ENCODE measurements around the gene SH3TC1.

DNA sequence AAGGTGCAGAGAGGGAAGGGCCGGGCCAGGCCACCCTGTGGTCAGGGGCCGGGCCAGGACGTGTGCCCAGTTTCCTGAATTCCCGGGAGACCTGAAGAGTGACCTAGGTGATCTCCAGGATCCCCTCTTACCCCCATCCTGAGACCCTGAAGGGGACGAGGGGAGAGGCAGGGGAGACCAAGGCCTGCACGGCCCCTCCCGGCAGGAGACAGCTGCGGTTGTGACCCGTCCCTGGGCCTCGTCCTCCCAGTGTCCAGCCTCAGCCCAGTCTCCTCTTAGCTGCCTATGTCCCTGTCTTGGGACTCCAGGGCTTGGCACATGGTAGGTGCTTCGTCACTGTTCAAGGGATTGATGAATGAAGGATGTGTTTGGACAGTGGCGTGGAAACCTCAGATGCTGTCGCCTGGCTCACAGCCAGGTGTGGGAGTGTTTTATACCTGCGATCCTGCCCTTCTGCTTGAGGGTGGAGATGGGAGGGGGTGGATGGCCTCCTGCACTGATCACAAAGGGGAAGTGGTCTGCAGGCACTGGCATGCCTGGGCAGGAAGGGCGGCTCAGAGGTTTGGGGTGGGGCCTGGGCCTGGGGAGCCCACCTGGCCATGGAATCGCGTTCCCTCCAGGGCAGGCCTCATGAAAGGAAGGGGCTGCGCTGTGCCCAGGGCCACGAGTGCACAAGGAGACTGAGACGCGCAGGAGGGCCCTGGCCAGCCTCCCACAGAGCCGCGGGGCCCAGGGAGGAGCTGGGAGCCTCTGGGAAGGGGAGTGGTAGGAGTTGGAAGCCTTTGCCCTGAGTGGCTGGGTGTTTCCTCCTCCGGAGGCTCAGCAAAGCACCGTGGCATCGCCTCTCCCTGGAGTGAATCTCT lies 6.9 kb downstream of the SH3TC1 start:
- TF ChIP-seq POLR2A (IDR thresholded peaks at IDR 0.05) (no peak), POLR2AphosphoS5 (IDR thresholded peaks at IDR 0.05) (no peak)
- TF ChIP-seq, protein P1, sequence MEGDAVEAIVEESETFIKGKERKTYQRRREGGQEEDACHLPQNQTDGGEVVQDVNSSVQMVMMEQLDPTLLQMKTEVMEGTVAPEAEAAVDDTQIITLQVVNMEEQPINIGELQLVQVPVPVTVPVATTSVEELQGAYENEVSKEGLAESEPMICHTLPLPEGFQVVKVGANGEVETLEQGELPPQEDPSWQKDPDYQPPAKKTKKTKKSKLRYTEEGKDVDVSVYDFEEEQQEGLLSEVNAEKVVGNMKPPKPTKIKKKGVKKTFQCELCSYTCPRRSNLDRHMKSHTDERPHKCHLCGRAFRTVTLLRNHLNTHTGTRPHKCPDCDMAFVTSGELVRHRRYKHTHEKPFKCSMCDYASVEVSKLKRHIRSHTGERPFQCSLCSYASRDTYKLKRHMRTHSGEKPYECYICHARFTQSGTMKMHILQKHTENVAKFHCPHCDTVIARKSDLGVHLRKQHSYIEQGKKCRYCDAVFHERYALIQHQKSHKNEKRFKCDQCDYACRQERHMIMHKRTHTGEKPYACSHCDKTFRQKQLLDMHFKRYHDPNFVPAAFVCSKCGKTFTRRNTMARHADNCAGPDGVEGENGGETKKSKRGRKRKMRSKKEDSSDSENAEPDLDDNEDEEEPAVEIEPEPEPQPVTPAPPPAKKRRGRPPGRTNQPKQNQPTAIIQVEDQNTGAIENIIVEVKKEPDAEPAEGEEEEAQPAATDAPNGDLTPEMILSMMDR (IDR thresholded peaks at IDR 0.05), result no peak

Data from gastroesophageal sphincter (tissue), 3 donors.